Muscle layer of colon (tissue), 2 donors: ENCODE measurements around the gene TMEM238L.

Source experiments
- H3K27ac ChIP-seq: one replicate; pipeline ENCODE4 v1.7.0; 2013; ENCODE audit warnings: low read depth, mild to moderate bottlenecking, low read length, moderate library complexity
- H3K27me3 ChIP-seq, 2 donors: one replicate each; pipeline ENCODE4 v1.7.0; 2013; ENCODE audit warnings: low read length in 2 of 2, mild to moderate bottlenecking in 2 of 2; ENCODE audit not compliant: insufficient read depth in 2 of 2, control insufficient read depth in 1 of 2
- H3K36me3 ChIP-seq: one replicate; pipeline ENCODE4 v1.7.0; 2013; ENCODE audit warnings: mild to moderate bottlenecking, low read length; ENCODE audit not compliant: insufficient read depth
- H3K4me1 ChIP-seq: one replicate; pipeline ENCODE4 v1.7.0; 2013; ENCODE audit warnings: mild to moderate bottlenecking, low read length; ENCODE audit not compliant: insufficient read depth
- H3K4me3 ChIP-seq, 2 donors: one replicate each; pipeline ENCODE4 v1.7.0; 2013; ENCODE audit warnings: low read length in 2 of 2, low read depth in 1 of 2, mild to moderate bottlenecking in 1 of 2, moderate library complexity in 1 of 2
- H3K9ac ChIP-seq: one replicate; pipeline ENCODE4 v1.7.0; 2013; ENCODE audit warnings: low read length
- H3K9me3 ChIP-seq: one replicate; pipeline ENCODE4 v1.7.0; 2013; ENCODE audit warnings: mild to moderate bottlenecking, low read length
- donor health status: abdominal sarcoma.
- donor health status: Adenocarcinoma of cecum.

TMEM238L gene

DNA sequence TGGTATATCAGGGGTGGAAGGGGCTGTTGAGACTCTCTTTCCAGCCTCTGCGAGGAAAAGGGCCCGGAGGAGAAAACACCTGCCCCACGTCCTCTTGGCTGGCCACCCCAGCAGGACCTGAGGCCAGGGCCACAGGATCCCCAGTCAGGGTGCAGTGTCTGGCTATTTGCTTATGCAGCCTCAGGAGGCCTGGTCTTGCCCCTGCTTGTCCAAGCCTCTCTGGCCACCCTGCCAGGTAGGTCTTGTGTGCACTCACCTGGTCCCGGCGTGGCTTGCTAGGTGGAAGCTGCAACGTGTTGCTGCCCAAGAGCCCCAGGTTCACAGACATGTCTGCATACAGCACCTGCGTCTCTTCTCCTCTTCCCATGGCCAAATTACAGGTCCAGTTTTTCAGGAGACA is 549 bp downstream of the TMEM238L start:
- no peak overlapping the region for H3K4me3 ChIP-seq

GRCh38 chr17:10802496-10803284 is 1.2 kb downstream of the TMEM238L start:
- H3K9ac ChIP-seq = no peak overlapping the region
- no peaks in the 10 kb centered on the region for H3K4me1 ChIP-seq
- H3K4me3 ChIP-seq = no peak overlapping the region
- no peak overlapping the region for H3K27ac ChIP-seq
- H3K36me3 ChIP-seq = no peaks in the 10 kb centered on the region
- no peaks in the 10 kb centered on the region for H3K27me3 ChIP-seq
- no peaks in the 10 kb centered on the region for H3K9me3 ChIP-seq

More for the DNA sequence above, 549 bp downstream of the TMEM238L start:
- Histone ChIP-seq H3K27ac (no peak overlapping the region), H3K36me3 (no peaks in the 10 kb centered on the region), H3K9ac (no peak overlapping the region), H3K4me1 (no peaks in the 10 kb centered on the region), H3K9me3 (no peaks in the 10 kb centered on the region), H3K27me3 (no peaks in the 10 kb centered on the region)

DNA sequence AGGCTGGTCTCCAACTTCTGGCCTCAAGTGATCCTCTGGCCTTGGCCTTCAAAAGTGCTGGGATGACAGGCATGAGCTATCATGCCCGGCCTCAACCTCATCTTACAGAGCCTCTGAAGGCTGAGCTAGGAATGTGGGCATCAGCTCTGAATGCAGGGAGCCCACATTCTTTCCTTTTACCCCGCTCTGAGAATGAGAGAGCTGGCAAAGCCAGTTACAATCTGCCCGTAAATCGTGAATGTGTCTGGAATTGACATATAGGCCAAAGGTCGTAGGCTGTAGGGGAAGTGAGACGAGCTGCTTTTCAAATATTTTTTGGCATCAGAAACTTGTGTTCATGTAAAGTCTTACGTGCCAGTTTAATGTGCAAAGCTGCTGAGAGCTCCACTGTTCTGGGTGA is 4.5 kb downstream of the TMEM238L start:
- Histone ChIP-seq H3K27me3 (no peaks in the 10 kb centered on the region), H3K9ac (no peak overlapping the region), H3K4me3 (no peak overlapping the region), H3K4me1 (no peaks in the 10 kb centered on the region), H3K36me3 (no peaks in the 10 kb centered on the region), H3K9me3 (no peaks in the 10 kb centered on the region), H3K27ac (no peak overlapping the region)

- no peaks in the 10 kb centered on the region for H3K27me3 ChIP-seq
- no peaks in the 10 kb centered on the region for H3K4me1 ChIP-seq
- H3K9me3 ChIP-seq = no peaks in the 10 kb centered on the region
- no peak overlapping the region for H3K4me3 ChIP-seq
- H3K36me3 ChIP-seq = no peaks in the 10 kb centered on the region
- no peak overlapping the region for H3K9ac ChIP-seq
- no peak overlapping the region for H3K27ac ChIP-seq
These were observed 5.0 kb downstream of the TMEM238L start for GRCh38 chr17:10798910-10799309.

DNA sequence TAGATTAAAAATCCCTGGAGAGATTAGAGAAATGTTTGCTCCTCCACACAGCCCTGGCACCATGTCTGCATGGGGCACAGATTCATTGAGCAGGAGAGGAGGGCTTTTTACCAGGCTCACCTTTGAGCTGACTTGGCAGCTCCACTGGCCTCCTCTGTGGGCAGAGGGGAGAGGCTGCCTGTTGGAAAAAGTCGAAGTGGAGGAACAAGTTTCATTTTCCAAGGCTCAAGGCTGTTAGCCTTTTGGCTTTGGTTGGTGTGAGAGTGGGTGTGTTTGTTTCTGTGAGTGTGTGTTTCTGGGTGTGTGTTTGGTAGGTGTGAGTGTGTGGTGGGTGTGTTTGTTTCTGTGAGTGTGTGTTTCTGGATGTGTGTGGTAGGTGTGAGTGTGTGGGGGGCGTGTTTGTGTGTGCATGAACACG is 5.6 kb downstream of the TMEM238L start:
- no peak overlapping the region for H3K9ac ChIP-seq
- no peak overlapping the region for H3K4me3 ChIP-seq
- no peak overlapping the region for H3K27ac ChIP-seq
- H3K27me3 ChIP-seq = no peaks in the 10 kb centered on the region
- H3K9me3 ChIP-seq = no peaks in the 10 kb centered on the region
- no peaks in the 10 kb centered on the region for H3K36me3 ChIP-seq
- no peaks in the 10 kb centered on the region for H3K4me1 ChIP-seq

- Histone ChIP-seq H3K4me3 (no peak overlapping the region), H3K27ac (no peak overlapping the region), H3K9ac (no peak overlapping the region), H3K36me3 (no peaks in the 10 kb centered on the region), H3K27me3 (no peaks in the 10 kb centered on the region), H3K9me3 (no peaks in the 10 kb centered on the region), H3K4me1 (no peaks in the 10 kb centered on the region)
These were observed 6.2 kb downstream of the TMEM238L start for GRCh38 chr17:10797476-10798328.

GRCh38 chr17:10793816-10794215 is 10.1 kb downstream of the TMEM238L start:
- Histone ChIP-seq H3K9me3 (no peaks in the 10 kb centered on the region), H3K36me3 (no peaks in the 10 kb centered on the region), H3K9ac (no peak overlapping the region), H3K27me3 (no peaks in the 10 kb centered on the region), H3K4me3 (no peak overlapping the region), H3K4me1 (no peaks in the 10 kb centered on the region), H3K27ac (no peak overlapping the region)

GRCh38 chr17:10793256-10793655 is 10.6 kb downstream of the TMEM238L start:
- Histone ChIP-seq H3K9me3 (no peaks in the 10 kb centered on the region), H3K9ac (no peak overlapping the region), H3K27me3 (no peaks in the 10 kb centered on the region), H3K4me3 (no peak overlapping the region), H3K4me1 (no peaks in the 10 kb centered on the region), H3K36me3 (no peaks in the 10 kb centered on the region), H3K27ac (no peak overlapping the region)

DNA sequence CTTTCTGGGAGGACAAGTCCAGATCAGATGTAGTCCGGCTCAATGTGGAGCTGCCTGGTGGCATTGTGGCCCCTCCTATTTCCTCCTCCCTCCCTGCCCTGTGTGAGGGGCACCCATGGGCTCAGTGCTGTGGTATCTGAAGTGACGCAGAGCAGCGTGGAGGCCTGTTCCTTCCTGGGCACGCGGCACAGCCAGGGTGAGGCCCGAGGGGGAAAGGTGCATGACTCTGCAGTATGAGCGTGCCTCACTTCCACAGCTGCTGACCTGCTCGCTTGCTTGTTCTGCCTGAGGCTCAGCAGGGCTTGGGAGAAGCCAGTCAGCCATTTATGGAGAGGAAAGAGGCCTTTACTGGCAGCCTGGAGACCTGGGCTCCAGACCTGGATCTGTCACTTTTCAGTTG is 11.7 kb downstream of the TMEM238L start:
- H3K4me1 ChIP-seq = no peaks in the 10 kb centered on the region

DNA sequence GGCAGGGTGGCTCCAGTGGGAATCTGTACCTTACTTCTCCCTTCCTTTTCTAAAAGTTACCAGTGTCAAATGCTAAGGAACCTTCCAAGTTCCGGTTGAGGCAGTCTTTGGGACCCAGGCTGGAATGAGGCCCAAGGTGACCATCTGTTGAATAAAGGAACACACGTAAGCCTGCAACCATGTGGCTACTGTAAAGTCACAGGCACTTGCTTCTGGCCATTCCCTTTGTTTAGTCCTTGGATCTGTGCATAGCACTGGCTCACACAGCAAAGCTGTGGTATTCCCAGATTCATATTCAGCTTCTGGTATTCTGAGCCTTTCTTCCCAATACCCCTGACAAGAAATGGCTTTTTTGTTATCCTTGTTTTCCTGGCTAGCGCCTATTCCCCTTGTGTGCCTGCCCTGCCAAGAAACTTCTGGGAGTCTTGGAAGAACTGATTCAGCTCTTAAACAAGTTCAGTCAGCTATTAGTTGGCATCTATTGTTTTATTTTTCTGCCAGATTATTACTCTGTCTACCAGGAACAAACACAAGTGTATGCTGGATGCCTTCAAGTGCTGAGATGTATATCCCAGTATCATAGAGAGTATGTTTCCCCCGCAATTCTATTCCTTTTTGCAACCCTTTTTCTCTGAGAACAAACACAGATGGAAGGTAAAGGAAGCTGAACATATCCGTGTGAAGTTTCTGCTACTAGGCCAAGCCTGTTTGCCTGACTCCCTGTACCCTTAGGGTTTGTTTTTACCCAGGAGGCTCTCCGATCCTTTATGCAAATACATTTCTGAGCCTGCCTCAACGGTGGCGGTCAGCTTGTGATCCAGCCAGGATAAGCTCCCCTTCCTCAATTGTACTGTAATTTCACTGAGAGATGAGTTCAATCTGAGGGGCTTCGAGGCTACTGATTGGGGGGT is 13.2 kb downstream of the TMEM238L start:
- Histone ChIP-seq H3K27me3 (no peaks in the 10 kb centered on the region), H3K4me3 (no peak overlapping the region), H3K36me3 (no peaks in the 10 kb centered on the region), H3K9me3 (no peaks in the 10 kb centered on the region), H3K4me1 (no peaks in the 10 kb centered on the region), H3K9ac (no peak overlapping the region), H3K27ac (no peak overlapping the region)

More for the DNA sequence above, 11.7 kb downstream of the TMEM238L start:
- H3K36me3 ChIP-seq = no peaks in the 10 kb centered on the region
- no peak overlapping the region for H3K27ac ChIP-seq
- no peak overlapping the region for H3K9ac ChIP-seq
- no peak overlapping the region for H3K4me3 ChIP-seq
- no peaks in the 10 kb centered on the region for H3K27me3 ChIP-seq
- H3K9me3 ChIP-seq = no peaks in the 10 kb centered on the region

DNA sequence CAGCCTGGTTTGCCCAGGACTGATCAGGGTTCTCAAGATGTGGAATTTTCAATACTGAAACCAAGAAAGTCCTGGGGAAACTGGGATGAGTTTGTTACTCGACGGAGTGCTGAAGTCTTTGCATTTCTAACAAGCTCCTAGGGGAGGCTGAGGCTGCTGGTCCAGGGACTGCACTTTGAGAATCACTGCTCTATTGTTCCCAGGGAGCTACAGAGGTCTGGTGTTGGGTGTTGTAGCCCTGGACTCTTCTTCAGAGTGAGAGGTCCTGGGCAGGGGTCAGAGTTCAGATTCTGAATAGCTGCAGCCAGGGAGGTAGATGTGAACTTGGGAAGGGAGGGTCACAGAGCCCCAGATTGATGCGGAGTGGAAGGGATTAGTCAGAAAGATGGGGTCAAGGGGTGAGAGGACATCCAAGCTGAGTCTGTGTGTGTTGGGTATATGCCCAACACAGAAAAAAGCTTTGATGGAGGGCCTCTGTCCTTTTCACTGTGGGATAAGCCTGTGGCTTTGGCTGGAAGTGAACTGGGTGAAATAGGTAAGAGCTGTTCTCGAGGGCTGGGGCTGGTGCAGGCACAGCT is 14.1 kb downstream of the TMEM238L start:
- H3K4me1 ChIP-seq = no peaks in the 10 kb centered on the region
- no peaks in the 10 kb centered on the region for H3K36me3 ChIP-seq
- no peak overlapping the region for H3K9ac ChIP-seq
- no peak overlapping the region for H3K4me3 ChIP-seq
- no peaks in the 10 kb centered on the region for H3K9me3 ChIP-seq
- no peak overlapping the region for H3K27ac ChIP-seq
- H3K27me3 ChIP-seq = no peaks in the 10 kb centered on the region
